GM18858 (cell line): ENCODE measurements around the gene EXOC3L2.
"Not testable (repeated sequence)": the region's sequence is repeated elsewhere in the genome, so short reads cannot be mapped to it uniquely, and the experiment has no call there.

Experiments
- ATAC-seq: cut with Tn5 transposase; IDR thresholded peaks from one replicate; pipeline ENCODE4 v1.9.1; 2021; ENCODE audit not compliant: unreplicated experiment

Gene EXOC3L2

GRCh38 chr19:45245334-45245787, at the start of gene EXOC3L2:
EXOC3L2 (minus strand) TSS chr19:45245407; CDS start chr19:45239045, 6,362 bp downstream.
- no peak for ATAC-seq

- no peak for ATAC-seq
Observed at GRCh38 chr19:45294291-45295029, 49.3 kb upstream of the EXOC3L2 start.

- ATAC-seq, result no peak
Observed at GRCh38 chr19:45293682-45294081, 48.5 kb upstream of the EXOC3L2 start.

- ATAC-seq, result no peak
Observed at GRCh38 chr19:45291834-45292233, 46.6 kb upstream of the EXOC3L2 start.

GRCh38 chr19:45290381-45290931, 45.2 kb upstream of the EXOC3L2 start:
- ATAC-seq, result no peak

GRCh38 chr19:45283443-45284033, 38.3 kb upstream of the EXOC3L2 start:
- no peak for ATAC-seq

- no peak for ATAC-seq
Observed at GRCh38 chr19:45280471-45280961, 35.3 kb upstream of the EXOC3L2 start.

GRCh38 chr19:45279587-45280192, 34.5 kb upstream of the EXOC3L2 start:
- no peak for ATAC-seq

GRCh38 chr19:45278087-45278486, 32.9 kb upstream of the EXOC3L2 start:
- no peak for ATAC-seq

GRCh38 chr19:45276284-45276687, 31.1 kb upstream of the EXOC3L2 start:
- ATAC-seq, result no peak

- no peak for ATAC-seq
Observed at GRCh38 chr19:45275370-45275971, 30.3 kb upstream of the EXOC3L2 start.

GRCh38 chr19:45273521-45273855, 28.3 kb upstream of the EXOC3L2 start:
- ATAC-seq, result no peak

GRCh38 chr19:45271735-45272108, 26.5 kb upstream of the EXOC3L2 start:
- ATAC-seq, result no peak

GRCh38 chr19:45271098-45271734, 26.0 kb upstream of the EXOC3L2 start:
- no peak for ATAC-seq

- not testable (repeated sequence) for ATAC-seq
Observed at GRCh38 chr19:45269939-45270338, 24.7 kb upstream of the EXOC3L2 start.

- no peak for ATAC-seq
Observed at GRCh38 chr19:45267296-45267695, 22.1 kb upstream of the EXOC3L2 start.

- no peak for ATAC-seq
Observed at GRCh38 chr19:45265375-45265774, 20.2 kb upstream of the EXOC3L2 start.

- no peak for ATAC-seq
Observed at GRCh38 chr19:45264781-45265317, 19.6 kb upstream of the EXOC3L2 start.

GRCh38 chr19:45263013-45263412, 17.8 kb upstream of the EXOC3L2 start:
- ATAC-seq, result no peak

- ATAC-seq, result no peak
Observed at GRCh38 chr19:45262570-45262969, 17.4 kb upstream of the EXOC3L2 start.

- no peak for ATAC-seq
Observed at GRCh38 chr19:45258862-45259261, 13.7 kb upstream of the EXOC3L2 start.
